SH-SY5Y (cell line): Measurements from ENCODE around the gene TAAR9.

Experiments used
- GATA2 ChIP-seq: IDR thresholded peaks from 2 replicates; pipeline ENCODE4 v1.6.1; 2011; ENCODE audit warnings: mild to moderate bottlenecking, low read depth, low read length
- GATA3 ChIP-seq: IDR thresholded peaks from 2 replicates; pipeline ENCODE4 v1.6.1; 2011; ENCODE audit warnings: low read depth, mild to moderate bottlenecking, low read length, moderate library complexity

DNA sequence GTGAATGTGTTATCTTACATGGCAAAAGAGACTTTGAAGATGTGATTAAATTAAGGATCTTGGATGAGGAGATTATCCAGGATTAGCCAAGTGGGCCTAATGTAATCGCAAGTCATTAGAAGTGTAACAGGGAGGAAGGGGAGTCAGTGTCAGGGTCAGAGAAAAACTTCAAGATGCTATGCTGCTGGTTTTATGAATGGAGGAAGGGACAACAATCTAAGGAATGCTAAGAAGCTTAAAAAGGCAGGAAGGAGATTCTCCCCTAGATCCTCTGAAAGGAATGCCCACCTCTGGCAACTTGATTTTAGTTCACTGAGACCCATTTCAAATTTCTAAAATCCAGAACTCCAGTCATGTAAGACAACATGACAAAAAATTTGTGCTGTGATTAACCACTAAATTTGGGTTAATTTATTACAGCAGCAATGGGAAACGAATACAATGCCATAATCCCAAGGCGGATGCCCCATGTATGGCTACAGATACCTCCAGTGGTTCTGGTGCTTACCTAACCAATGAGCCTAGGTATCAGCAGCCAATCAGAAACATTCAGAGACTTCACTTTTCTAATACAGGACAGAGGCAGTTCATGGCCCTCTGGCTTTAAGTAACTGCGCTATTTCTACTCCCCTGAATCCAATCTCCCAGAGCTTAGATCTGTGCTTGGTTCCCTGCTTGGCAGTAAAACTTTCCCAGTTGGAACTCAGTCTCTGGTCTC, 10.8 kb downstream of the TAAR9 start:
- no peak for TF ChIP-seq GATA3
- TF ChIP-seq GATA2, result no peak
